GM19025 (cell line): ENCODE measurements around the gene HIGD1A.

Experiments used
- ATAC-seq: cut with Tn5 transposase; IDR thresholded peaks from one replicate; pipeline ENCODE4 v1.9.1; 2021; ENCODE audit warnings: mild to moderate bottlenecking, low read depth, moderate library complexity; ENCODE audit not compliant: unreplicated experiment

The HIGD1A gene

DNA sequence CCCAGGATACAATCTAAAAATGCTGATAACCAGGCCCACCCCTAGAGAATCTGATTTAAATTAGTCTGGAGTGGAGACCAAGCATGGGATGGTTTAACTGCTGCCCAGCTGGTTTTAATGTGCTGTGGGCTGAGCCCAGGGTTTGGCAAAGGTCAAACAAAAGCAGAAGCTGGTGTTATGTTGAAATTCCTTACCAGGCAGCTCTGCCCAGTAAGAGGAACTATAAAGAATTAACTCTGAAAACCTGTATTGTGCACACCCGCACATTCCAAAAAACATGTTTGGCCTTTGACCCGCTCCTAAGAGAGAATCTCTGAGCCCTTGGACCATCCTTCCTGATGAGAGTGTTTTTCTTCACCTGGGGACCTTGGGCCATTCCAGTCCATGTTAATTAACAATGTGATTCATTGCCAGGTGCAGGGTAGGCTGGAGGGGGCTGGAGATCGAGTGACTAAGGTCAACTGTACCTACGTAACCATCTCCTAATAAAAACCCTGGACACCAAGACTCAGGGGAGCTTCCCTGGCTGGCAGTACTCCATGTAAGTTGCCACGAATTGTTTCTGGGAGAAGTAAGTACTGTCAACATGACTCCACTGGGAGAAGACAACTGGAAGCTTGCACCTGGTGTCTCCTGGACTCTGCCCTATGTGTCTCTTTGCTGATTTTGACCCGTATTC lies 42.1 kb downstream of the HIGD1A start:
- ATAC-seq, result no peak

DNA sequence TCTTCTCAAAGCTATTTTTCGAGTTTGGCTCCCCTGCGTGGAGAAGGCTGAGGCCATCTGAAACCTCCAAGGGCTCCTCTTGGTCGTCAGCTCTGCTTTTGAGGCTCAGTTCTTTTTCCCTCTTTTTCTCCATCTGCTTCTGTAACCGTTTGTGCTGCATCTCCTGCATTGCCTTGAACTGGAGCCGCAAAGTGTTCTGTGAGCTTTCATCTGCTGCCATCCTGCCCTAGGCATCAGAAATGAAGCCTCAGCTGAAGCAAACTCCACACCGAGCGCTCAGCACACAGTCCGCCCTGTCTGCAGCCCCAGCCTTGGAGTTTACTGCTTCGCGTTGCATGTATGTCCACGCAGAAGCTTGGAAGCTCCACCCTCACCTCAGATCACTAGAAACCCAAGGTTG lies 46.2 kb downstream of the HIGD1A start:
- no peak for ATAC-seq

GRCh38 chr3:42756681-42757213 lies 47.5 kb downstream of the HIGD1A start:
- ATAC-seq, result no peak

- ATAC-seq, result no peak
Measured at GRCh38 chr3:42755681-42756578, 48.4 kb downstream of the HIGD1A start.

- no peak for ATAC-seq
Measured at GRCh38 chr3:42753757-42754156, 50.5 kb downstream of the HIGD1A start.

DNA sequence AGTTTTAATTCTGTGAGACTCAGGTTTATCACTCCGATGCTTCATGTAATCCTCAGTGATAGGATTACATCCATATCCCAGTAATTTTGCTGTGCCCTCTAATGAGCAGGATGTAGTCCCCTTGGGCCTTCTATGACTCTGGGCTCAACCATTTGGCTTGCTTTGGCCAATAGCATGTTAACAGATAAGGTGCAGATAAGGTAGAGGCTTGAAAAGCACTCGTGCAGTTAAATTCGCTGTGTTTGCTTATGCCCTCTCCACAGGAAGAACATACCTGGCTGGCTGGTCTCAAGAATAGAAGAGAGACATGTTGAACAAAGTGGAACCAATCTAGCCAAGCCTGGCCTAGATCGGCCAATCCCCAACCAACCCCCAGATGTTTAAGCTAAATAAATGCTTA lies 51.3 kb downstream of the HIGD1A start:
- no peak for ATAC-seq

DNA sequence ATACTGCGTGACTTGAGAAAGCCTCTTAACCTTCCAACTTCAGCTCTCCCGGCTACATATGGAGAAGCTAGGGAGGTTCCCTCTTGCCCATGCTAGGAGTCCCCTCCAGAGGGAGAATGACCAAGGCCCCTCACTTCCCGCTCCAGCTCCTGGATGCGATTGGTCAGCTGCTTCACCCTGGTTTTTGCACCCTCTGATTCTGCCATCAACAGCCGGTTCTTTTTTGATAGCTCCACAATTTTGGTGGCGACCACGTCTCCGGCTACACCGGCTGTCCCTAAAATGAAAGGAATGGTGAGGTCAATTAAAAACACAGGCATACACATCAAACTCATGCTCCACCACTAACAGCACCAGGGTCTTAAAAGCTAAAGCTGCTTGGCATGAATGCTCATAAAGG lies 51.8 kb downstream of the HIGD1A start:
- ATAC-seq, result no peak

DNA sequence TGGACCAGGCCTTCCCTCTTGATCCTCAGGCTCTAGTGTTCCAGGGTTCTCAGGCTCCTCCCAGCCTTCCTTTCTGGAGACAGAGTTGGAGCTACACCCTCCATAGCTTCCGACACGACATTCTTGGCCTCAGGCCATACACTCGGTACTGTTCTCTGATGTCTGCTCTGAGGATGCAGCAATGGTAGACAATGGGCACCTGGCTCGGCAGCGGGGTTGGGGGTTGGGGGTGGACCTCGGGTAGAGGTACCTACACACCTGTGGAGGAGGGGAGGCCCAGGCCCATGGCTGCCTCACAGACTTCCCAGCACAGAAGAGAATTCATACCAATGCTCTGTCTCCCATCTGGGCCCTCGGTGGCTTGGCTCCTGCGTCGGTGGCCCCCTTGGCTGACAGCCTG lies 52.7 kb downstream of the HIGD1A start:
- ATAC-seq, result no peak

DNA sequence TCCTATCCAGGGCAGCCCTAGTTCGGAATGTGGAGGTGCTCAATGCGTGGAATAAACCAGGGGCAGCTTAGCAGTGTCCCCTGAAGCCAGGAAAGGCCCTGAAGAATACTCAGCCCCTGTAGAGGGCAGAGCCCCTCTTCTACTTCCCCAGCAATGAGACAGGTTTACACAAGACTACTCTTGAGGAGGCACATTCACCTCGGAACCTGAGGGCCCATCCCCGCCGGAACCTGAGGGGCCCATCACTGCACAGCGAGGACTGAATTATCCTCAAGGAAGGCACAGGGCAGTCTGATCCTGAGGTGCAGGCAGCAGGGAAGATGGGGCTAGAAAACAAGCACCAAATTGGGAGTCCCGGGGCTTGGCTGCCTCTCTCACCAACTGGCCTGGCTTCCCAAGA lies 53.5 kb downstream of the HIGD1A start:
- no peak for ATAC-seq

DNA sequence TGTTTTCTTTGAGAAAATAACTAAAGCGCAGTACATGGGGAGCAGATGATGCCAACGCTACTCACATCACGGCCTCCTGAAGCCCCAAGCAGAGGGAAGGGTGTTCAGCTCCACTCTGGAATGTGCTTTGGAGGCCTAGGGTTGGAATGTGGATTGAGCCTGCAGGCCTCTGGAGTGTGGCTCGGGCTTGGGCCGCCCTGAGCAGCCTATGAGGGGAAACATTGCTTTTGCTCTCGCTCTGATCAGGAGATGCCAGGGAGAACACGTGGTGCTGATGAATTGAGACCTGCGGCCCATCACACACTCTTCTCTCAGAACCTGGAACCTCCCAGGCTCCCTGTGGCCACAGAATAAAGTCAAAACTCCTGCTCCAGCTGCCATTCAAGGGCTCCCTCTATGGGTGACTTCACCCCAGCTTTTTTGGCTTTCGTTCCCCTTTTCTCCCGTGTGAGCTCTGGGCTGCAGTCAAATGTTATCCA lies 54.5 kb downstream of the HIGD1A start:
- no peak for ATAC-seq

- ATAC-seq, result no peak
Measured at GRCh38 chr3:42749025-42749752, 55.1 kb downstream of the HIGD1A start.

- no peak for ATAC-seq
Measured at GRCh38 chr3:42747581-42747980, 56.7 kb downstream of the HIGD1A start.

- no peak for ATAC-seq
Measured at GRCh38 chr3:42746455-42747450, 57.5 kb downstream of the HIGD1A start.

GRCh38 chr3:42745776-42746454 lies 58.4 kb downstream of the HIGD1A start:
- no peak for ATAC-seq

DNA sequence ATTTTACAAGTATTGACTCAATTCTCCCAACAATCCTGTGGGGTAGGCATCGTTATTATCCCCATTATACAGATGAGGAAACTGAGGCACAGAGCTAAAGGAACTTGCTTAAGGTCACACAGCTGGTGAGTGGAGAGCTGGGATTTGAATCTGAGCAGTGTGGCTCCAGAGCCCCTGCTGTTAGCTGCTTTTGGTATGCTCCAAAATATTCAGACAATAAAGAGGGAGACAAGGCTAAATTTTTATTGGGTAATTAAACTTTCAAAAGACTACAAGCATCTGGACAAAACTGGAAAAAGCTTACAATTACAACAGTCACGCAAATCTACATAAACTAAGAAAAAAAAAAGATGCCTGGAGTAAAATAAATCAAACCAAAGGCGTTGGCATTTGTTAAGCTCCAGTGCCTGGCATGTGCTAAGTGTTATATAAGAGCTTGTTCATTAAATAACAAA lies 59.0 kb downstream of the HIGD1A start:
- ATAC-seq, result no peak

- no peak for ATAC-seq
Measured at GRCh38 chr3:42743204-42743995, 60.9 kb downstream of the HIGD1A start.

GRCh38 chr3:42742688-42743087 lies 61.6 kb downstream of the HIGD1A start:
- no peak for ATAC-seq

DNA sequence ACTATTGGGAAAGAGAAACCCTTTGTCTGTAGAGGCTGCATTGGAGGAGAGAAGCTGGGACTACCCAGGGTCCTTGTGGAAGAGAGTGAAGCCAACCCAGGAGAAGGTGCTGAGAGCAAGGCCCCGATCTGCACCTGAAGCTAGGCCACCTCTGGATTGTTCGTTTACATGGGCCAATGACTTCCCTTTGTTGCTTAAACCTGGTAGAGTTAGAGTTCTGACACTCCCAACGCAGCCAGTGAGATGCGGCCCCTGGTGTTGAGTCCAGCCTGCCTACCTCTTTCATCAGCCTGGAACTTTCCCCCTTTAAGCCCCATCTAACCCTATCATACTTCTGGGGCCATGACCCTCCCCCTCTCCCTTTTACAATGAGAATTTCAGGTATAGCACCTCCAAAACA lies 62.0 kb downstream of the HIGD1A start:
- ATAC-seq, result no peak
